HG03066 (cell line): ENCODE data around the gene XXYLT1.

Experiments
- ATAC-seq: cut with Tn5 transposase; IDR thresholded peaks from one replicate; pipeline ENCODE4 v1.9.1; 2021; ENCODE audit warnings: low read depth; ENCODE audit not compliant: unreplicated experiment

Gene XXYLT1

DNA sequence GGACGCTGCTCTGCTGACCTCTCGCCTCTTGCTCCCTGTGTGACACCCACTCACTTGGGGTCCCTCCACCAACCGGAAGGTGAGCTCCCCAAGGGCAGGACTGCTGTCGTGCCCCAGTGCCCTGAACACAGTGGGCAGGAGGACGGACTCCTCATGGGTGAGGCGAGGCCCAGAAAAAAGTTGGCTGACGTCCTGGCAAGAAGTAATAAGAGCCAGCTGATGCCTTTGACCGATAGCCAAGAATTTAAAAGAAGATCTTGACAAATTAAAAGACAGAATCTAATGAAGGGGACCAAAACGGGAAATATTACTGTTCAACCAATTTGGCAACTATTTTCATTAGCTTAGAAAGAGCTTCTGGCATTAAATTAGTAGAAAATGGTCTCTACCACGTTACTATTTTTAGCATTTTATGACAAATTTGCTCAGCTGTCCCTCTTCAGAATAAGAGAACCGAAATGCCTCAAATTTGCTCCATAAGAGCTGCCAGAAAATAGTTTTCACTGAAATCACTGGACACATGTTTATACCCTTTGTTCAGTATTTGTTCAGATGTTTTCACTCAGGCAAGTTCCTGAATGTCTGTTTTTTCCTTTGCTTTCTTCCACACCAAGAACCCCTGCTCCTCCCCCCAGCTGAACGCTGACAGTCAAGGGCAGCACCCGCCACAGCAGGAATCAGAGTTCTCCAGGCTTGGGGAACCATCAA is 60.5 kb downstream of the XXYLT1 start:
- ATAC-seq, result no peak

- no peak for ATAC-seq
These were observed 61.1 kb downstream of the XXYLT1 start for GRCh38 chr3:195209847-195210265.

DNA sequence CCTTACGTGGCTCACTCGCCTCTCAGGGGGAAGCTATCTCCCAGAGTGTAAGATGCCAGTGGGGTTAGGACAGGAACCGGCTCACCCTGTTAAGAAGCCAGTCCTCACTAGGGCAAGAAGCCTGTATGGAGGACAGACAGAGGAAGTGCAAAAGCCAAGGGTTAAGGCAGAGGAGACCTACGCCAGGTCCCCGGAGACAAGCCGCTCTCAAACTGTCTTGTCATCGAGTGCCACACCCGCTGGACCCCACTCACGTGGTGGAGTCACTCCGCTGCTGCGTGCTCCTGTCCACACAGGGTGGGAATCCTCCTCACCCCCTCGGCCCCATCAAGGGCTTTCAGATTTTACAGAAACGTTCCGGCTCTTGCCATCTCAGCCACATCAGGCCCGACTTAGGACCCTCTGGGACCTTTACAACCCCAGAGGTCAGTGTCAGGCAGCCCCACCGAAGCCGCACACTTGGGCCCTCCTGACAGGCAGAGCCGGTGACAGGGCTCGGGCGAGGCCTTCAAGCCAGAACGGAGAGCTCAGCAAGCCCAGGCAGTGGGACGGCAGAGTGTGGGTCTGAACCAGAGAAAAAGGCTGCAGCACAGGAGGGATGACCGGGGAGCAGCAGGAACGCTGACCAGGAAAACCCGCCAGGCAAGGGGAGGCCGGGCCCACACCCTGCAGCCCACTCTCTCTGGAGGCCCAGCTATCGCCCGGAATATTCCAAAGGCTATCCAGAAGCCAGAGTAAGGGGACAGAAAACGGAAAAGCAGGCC is 61.7 kb downstream of the XXYLT1 start:
- ATAC-seq, result no peak

DNA sequence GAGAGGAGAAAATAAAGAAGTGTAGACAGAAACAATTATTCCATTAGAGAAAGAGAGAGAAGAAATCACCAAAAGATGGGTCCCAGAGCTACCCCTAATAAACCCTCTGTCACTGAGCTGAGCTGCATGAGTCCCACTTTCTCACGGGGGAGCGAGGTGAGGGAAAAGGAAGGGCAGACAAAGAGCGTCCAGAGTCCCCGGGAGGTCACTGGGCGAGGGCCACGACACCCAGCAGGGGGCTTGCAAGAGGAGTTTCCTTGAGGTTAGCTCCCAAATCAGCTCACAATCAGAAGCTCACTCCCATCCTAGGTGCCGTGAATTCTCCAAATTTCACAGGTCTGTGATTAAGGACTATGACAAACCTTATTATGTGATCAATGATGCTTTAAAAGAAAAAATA is 62.3 kb downstream of the XXYLT1 start:
- ATAC-seq, result no peak

- ATAC-seq, result peak; percentile 78
These were observed 62.8 kb downstream of the XXYLT1 start for GRCh38 chr3:195208183-195208582.

DNA sequence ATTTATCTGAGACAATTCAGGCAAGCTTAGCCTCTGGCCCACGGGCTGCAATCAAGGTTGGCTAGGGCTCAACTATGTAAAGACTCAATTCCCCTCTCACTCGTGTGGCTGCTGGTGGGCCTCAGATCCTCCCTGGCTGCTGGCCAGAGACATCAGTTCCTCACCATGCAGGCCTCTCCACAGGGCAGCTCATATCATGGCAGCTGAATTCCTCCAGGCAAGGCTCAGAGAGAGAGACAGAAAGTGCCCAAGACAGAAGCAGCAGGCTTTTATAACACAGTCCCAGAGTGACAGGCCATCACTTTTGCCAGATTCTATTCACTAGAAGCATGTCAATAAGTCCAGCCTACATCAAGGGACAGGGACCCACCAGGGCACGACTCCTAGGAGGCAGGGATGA is 63.2 kb downstream of the XXYLT1 start:
- peak; percentile 25 for ATAC-seq

DNA sequence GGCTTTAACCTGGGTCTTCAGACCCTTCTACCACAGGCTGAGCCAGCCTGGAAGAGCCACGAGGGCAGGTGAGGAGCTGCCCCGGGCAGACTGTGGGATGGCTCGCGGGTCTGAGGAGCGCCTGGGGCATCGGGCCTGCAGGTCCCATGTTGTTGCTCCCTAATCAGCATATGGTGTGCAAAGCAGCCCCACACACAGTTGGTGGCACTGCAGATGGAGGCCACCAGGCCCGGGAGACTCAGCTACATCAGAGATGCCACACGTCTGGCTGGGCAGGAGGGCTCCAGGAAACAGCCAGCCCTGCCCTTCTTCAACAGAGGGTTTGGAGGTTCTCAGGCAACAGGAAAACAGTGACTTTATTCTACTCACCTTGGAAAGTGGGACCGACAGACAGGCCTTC is 63.9 kb downstream of the XXYLT1 start:
- ATAC-seq, result no peak

DNA sequence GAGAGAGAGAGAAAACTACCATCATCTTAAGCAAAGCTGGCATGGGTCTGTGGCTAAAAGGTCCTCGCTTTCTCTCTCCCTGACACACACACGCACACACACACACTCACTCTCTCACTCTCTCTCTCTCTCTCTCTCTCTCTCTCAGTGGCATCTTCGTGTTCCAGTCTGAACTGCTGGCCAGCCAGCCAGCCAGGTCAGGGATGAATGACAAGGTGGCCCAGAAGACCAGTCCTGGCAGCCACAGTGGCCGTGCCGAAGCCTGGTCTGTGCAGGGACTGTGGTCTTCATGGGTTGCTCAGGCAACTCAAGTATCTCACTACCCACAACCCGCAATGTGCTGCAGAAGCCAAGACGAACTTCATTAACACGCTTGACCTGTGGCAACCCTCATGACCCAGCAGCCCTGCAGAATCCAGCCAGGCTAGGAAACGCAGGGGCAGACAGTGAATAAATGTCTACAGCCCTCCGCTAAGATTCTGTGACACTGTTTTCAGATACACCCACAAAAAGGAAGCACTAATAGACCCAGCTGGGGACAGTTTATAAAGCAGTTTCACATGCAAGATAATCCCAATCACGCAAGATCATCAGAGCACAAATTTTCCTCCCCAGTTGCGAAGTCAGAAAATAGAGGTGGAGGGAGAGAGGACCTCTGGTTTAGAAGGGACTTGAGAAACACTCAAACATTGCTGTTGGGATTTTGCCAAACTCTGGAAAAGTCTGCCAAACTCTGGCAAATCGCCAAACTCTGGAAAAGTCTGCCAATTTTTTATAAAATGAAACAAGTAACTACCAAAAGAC is 66.4 kb downstream of the XXYLT1 start:
- ATAC-seq, result peak; percentile 36

GRCh38 chr3:195203606-195204005 is 67.4 kb downstream of the XXYLT1 start:
- ATAC-seq, result no peak

DNA sequence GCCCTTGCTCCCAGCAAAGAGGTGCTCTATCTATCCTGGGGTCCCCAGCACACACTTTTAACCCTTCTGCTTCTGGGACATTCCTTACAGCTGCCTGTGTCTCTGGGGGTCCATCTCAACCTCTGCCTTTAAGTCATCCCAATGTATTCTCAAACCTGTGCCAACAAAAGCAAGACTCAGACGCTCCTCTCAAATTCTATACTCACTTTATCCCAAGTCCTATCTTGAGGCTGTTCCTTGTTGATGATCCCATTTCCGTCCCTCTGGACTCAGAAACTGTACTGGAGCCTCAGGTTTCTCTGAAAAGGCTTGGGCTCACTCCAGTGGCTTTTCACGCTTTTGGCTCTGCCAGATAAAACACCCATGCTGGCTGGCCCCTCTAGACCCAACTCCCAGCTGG is 69.7 kb downstream of the XXYLT1 start:
- no peak for ATAC-seq

DNA sequence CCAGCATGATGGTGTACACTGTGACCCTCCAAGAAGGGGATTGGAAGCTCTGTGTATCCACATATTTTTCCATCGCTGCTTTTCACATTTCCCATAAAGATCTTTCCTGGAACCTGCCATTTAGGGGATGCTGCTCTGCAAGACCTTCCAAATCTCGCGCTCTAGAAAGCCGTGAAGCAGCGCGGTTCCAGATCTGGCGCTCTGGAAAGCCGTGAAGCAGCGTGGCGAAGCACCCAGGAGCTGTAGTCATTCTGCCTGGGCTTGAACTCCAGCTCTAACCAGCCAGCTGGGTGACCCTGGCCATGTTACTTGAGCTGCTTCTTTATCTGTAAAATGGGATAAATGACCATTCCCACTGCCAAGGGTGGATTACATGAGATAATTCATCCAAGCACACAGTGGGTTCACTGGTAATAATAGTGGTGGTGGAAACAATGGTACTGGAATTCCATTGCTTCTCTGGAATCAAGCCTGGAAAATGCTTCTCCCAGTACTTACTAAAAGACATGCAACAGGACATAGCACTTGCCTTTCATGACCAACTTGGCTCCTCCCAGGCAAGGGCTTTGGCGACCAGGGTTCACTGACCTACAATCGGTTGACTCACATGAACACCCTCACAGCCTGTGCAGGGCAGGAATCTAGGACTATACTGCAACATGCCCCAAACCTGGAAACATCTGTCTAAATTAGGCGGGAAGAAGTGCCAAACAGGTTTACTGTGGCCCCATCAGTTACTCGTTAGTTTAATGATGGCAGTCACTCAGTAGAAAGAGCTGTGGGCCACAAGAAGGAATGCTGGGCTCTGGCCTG is 70.7 kb downstream of the XXYLT1 start:
- ATAC-seq, result no peak

- ATAC-seq, result no peak
These were observed 72.3 kb downstream of the XXYLT1 start for GRCh38 chr3:195198426-195199346.

DNA sequence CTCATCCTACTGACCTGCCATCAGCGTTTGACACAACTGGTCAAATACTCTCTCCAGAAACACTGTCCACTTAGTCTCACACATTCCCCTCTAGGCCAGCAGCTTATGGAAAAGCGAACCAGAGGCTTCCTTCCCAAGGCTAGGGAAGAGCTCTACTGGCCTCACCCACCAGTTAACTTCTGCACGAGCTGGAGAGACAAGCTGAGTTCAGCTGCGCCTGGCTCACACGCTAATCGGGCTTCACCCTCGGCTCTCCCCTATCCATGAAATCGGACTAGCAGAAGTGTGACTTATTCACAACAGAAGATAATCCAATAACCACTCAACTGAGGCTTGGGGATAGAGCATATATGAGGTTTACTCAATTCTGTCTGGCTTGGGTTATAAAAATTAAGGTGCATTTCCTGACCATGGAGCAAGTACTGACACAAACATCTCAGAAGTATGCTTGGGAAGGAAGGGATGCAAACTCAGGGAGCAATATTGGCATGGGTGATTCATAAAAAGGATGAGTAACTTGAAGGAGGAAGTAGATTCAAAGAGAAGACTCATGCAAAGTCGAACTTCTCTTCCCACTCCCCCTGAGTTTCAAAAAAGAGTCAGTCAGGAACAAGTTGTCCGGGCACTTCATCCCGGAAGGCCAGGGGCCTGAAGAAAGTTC is 73.1 kb downstream of the XXYLT1 start:
- no peak for ATAC-seq

DNA sequence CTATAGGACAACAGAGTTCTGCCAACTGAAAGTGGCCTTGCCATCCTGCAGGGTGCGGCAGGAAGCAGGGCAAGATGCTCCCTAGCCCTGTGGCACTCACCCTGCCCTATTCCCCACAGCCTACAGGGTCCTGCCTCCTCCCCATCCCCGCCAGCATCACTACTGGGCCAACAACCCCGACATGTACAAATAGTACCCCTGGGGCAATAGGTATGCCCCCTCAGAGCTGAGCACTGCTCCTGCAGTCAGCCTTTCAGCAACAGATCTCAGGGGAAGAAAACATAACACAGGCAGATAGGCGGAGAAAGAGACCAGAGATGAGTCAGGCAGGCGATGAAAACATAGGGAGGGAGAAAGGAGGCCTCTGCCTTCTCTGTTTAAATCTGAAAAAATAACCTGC is 74.7 kb downstream of the XXYLT1 start:
- no peak for ATAC-seq

- no peak for ATAC-seq
These were observed 75.4 kb downstream of the XXYLT1 start for GRCh38 chr3:195195321-195196209.

DNA sequence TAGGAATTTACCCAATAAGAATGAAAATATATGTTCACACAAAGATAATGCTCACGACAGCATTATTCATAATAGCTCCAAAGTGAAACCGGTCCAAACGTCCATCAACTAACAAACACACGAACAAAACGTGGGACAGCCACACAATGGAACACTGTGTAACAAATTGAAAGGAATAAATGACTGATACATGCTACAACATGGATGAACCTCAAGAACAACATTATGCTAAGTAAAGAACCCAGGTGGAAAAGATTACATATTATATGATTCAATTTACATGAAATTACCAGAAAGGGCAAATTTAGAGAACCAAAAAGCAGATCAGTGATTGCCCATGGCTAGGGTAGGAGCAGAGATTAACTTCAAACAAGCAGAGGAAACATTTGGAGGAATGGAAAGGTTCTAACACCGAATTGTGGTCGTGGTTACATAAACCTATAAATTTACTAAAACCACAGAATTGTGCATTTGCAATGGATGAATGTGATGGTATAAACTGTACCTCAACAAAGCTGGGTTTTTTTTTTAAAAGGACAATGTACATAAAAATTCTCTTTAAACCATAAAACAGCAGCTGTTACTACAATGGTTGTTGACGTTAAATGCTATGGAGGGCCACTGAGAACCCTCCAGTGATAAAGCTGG is 76.3 kb downstream of the XXYLT1 start:
- ATAC-seq, result no peak

DNA sequence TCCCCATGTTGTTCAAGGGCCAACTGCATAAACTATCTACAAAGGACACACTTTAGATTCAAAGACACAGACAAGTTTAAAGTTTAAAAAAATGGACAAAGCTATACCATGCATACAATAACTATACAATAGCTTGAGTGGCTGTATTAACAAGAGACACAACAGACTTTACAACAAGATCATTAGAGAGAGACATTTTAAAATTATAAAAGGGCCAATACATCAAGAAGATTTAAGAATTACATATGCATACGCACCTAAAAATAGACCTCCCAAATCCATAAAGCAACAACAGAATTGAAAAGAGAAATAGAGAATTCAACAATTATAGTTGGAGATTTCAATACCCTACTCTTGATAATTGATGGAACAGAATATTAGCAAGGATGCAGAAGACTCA is 79.4 kb downstream of the XXYLT1 start:
- no peak for ATAC-seq

- no peak for ATAC-seq
These were observed 81.1 kb downstream of the XXYLT1 start for GRCh38 chr3:195189821-195190220.
